ENCODE results near the gene SSBP3. TPM values are rescaled to one million over a fixed set of nuclear protein-coding genes. Genes with fewer than 3 reads are reported as not detected.
A peak's percentile ranks its signal among the peaks of the same experiment; 100 is the strongest.

Gene SSBP3
- total and polyA plus RNA-seq, 9 of the 15 experiments (the other 6 are each of a cell fraction or from before 2014, with no cell fraction given), result 8.7 to 108 (median 33.8) TPM

DNA sequence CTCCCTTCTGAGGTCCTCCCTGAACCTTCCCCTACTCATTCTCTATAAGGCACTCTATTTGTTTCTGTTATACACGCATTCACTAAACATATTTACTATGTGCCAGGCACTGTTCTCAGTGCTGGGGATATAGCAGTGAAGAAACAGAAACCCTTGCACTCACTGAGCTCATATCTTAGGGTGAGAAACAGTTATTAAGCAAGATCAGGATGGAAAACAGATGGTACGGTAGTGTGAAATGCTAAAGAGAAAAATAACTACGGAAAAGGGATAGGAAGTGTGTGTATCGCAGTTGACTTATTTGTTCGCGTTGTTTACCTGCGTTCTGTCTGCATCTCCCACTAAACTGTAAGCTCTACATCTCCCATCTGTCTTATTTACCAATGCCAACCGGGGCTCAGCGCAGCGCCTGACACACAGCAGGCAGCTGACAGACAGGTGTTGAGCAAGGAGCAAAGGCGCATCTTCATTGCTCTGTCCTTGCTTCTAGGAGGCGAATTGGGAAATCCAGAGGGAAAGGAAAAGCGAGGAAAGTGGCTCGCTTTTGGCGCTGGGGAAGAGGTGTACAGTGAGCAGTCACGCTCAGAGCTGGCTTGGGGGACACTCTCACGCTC lies 206.9 kb downstream of the SSBP3 start (continued):
- no peak for TF ChIP-seq CEBPG (CRISPR knock-in tag; IDR thresholded peaks at IDR 0.05)
- peak in 1 of 2 experiments; percentile 45; a peak in 2 of 4 replicates for TF ChIP-seq CEBPG (tag; conservative IDR thresholded peaks at IDR 0.05 in 1 of 2, IDR thresholded peaks at IDR 0.05 in 1 of 2)
- 0 out of 2 replicates have a peak, but pooled peaks have one; percentile 12 for TF ChIP-seq SMC3 (conservative IDR thresholded peaks at IDR 0.05; ENCODE audit: insufficient read depth, low read depth, low read length)
- TF ChIP-seq NFATC3 (IDR thresholded peaks at IDR 0.05), result no peak
- TF ChIP-seq MECOM (CRISPR knock-in tag; IDR thresholded peaks at IDR 0.05), result 0 out of 2 replicates have a peak, but pooled peaks have one; percentile 46
- TF ChIP-seq ZNF780A (CRISPR knock-in tag; IDR thresholded peaks at IDR 0.05), result no peak
- TF ChIP-seq ZFP36 (IDR thresholded peaks at IDR 0.05; ENCODE audit: low read depth, low read length, partially characterized antibody), result no peak
- TF ChIP-seq FOXK2 (conservative IDR thresholded peaks at IDR 0.05 in 1 of 2, IDR thresholded peaks at IDR 0.05 in 1 of 2; ENCODE audit: low read depth in 2 of 2), result 0 out of 4 replicates have a peak, but pooled peaks of 1 of the 2 experiments have one; percentile 13
- peak; percentile 27 for TF ChIP-seq SAP30 (IDR thresholded peaks at IDR 0.05; ENCODE audit: borderline replicate concordance, insufficient read depth, low read depth, low read length, poor library complexity, severe bottlenecking)
- TF ChIP-seq, protein P1, sequence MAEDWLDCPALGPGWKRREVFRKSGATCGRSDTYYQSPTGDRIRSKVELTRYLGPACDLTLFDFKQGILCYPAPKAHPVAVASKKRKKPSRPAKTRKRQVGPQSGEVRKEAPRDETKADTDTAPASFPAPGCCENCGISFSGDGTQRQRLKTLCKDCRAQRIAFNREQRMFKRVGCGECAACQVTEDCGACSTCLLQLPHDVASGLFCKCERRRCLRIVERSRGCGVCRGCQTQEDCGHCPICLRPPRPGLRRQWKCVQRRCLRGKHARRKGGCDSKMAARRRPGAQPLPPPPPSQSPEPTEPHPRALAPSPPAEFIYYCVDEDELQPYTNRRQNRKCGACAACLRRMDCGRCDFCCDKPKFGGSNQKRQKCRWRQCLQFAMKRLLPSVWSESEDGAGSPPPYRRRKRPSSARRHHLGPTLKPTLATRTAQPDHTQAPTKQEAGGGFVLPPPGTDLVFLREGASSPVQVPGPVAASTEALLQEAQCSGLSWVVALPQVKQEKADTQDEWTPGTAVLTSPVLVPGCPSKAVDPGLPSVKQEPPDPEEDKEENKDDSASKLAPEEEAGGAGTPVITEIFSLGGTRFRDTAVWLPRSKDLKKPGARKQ (CRISPR knock-in tag; IDR thresholded peaks at IDR 0.05), result no peak
- TF ChIP-seq, protein P2, sequence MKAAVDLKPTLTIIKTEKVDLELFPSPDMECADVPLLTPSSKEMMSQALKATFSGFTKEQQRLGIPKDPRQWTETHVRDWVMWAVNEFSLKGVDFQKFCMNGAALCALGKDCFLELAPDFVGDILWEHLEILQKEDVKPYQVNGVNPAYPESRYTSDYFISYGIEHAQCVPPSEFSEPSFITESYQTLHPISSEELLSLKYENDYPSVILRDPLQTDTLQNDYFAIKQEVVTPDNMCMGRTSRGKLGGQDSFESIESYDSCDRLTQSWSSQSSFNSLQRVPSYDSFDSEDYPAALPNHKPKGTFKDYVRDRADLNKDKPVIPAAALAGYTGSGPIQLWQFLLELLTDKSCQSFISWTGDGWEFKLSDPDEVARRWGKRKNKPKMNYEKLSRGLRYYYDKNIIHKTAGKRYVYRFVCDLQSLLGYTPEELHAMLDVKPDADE (conservative IDR thresholded peaks at IDR 0.05; ENCODE audit: control insufficient read depth, low read depth, low read length), result peak; percentile 49; the same call in 1 of the 2 replicates
